ENCODE measurements around the gene MAP2K1. TPM values are rescaled to one million over a fixed set of nuclear protein-coding genes. Genes with fewer than 3 reads are reported as not detected.
A peak's percentile ranks its signal among the peaks of the same experiment; 100 is the strongest.
"Not testable (repeated sequence)": the region's sequence is repeated elsewhere in the genome, so short reads cannot be mapped to it uniquely, and the experiment has no call there.

Gene MAP2K1
- total RNA-seq (62.7 and 70.7 TPM in 2 replicates), polyA plus RNA-seq (96.5 and 97.0 TPM in 2 replicates)

- Histone ChIP-seq H3K4me3 (peak within 1 kb of the TSS; percentile 94), H3K36me3 (no peaks in the 10 kb centered on the region), H3K9me3 (ENCODE audit: low read depth) (no peaks in the 10 kb centered on the region), H3K4me1 (ENCODE audit: low read depth) (peaks cover 7% of the 10 kb centered on the region), H3K27ac (peak within 1 kb of the TSS; percentile 92), H3K27me3 (no peaks in the 10 kb centered on the region)
- peak; percentile 76 for TF ChIP-seq CTCF (IDR thresholded peaks at IDR 0.05; ENCODE audit: low read depth, low read length)
- peak; percentile 98 for DNase-seq (ENCODE audit: low read depth in 1 of 2, low spot score in 1 of 2)
Observed at GRCh38 chr15:66386204-66387123, at the start of gene MAP2K1. Gene MAP2K1, plus strand, starts transcription at chr15:66386912. Its CDS starts 436 bp downstream, at chr15:66387348.

DNA sequence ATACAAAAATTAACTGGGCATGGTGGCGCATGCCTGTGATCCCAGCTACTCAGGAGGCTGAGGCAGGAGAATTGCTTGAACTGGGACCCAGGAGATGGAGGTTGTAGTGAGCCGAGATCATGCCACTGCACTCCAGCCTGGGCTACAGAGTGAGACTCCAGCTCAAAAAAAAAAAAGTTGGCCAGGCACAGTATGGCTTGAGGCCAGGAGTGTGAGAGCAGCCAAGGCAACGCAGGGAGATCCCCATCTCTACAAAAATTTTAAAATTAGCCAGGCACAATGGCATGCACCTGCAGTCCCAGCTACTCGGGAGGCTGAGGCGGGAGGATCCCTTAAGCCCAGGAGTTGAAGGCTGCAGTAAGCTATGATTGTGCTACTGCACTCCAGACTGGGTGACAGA lies 38.2 kb upstream of the MAP2K1 start:
- not testable (repeated sequence) for H3K27me3 ChIP-seq; H3K36me3 ChIP-seq; H3K9me3 ChIP-seq (ENCODE audit: low read depth); H3K4me3 ChIP-seq; DNase-seq (ENCODE audit: low read depth in 1 of 2, low spot score in 1 of 2); H3K27ac ChIP-seq; H3K4me1 ChIP-seq (ENCODE audit: low read depth)

GRCh38 chr15:66356077-66356358 lies 30.7 kb upstream of the MAP2K1 start:
- no peaks in the 10 kb centered on the region for H3K9me3 ChIP-seq (ENCODE audit: low read depth)
- H3K4me1 ChIP-seq (ENCODE audit: low read depth) = no peaks in the 10 kb centered on the region
- no peaks in the 10 kb centered on the region for H3K27me3 ChIP-seq
- H3K4me3 ChIP-seq = peak overlapping the region; percentile 51
- TF ChIP-seq CTCF (IDR thresholded peaks at IDR 0.05; ENCODE audit: low read depth, low read length) = no peak
- peak overlapping the region; percentile 40 for H3K27ac ChIP-seq
- H3K36me3 ChIP-seq = peaks cover 4% of the 10 kb centered on the region
- no peak for DNase-seq (ENCODE audit: low read depth in 1 of 2, low spot score in 1 of 2)

GRCh38 chr15:66356359-66357236 lies 30.1 kb upstream of the MAP2K1 start, which contains the start of gene TIPIN:
Gene TIPIN, minus strand, starts transcription at chr15:66356685. Its CDS starts 3,738 bp downstream, at chr15:66352947.
- TF ChIP-seq CTCF (IDR thresholded peaks at IDR 0.05; ENCODE audit: low read depth, low read length) = no peak
- DNase-seq (ENCODE audit: low read depth in 1 of 2, low spot score in 1 of 2) = peak; percentile 96 to 98
- Histone ChIP-seq H3K27me3 (no peaks in the 10 kb centered on the region), H3K4me3 (peak within 1 kb of the TSS; percentile 51), H3K9me3 (ENCODE audit: low read depth) (no peaks in the 10 kb centered on the region), H3K36me3 (peaks cover 4% of the 10 kb centered on the region), H3K4me1 (ENCODE audit: low read depth) (no peaks in the 10 kb centered on the region), H3K27ac (peak within 1 kb of the TSS; percentile 40)

DNA sequence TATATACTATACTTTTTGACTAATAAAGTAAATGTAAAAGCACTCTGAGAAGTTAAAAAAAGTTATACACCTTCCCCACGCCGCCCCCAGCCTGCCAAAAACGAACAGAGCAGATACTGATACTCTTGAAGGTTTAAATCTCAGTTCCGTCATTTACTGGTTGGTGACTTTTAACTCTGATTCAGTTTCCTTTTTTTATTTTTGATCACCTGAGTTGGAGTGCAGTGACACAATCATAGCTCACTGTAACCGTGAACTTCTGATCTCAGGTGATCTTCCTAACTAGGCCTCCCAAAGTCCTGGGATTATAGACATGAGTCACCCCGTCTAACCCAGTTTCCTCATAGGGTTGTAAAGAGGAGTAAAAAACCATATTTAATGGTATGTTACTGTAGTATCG lies 27.0 kb upstream of the MAP2K1 start:
- DNase-seq (ENCODE audit: low read depth in 1 of 2, low spot score in 1 of 2) = no peak
- Histone ChIP-seq H3K4me3 (no peak overlapping the region), H3K27ac (no peak overlapping the region), H3K27me3 (no peaks in the 10 kb centered on the region), H3K4me1 (ENCODE audit: low read depth) (no peaks in the 10 kb centered on the region), H3K36me3 (no peaks in the 10 kb centered on the region), H3K9me3 (ENCODE audit: low read depth) (no peaks in the 10 kb centered on the region)
- TF ChIP-seq CTCF (IDR thresholded peaks at IDR 0.05; ENCODE audit: low read depth, low read length) = no peak

GRCh38 chr15:66361745-66362460 lies 24.8 kb upstream of the MAP2K1 start:
- not testable (repeated sequence) for H3K27ac ChIP-seq; H3K9me3 ChIP-seq (ENCODE audit: low read depth); H3K4me1 ChIP-seq (ENCODE audit: low read depth); H3K36me3 ChIP-seq; DNase-seq (ENCODE audit: low read depth in 1 of 2, low spot score in 1 of 2); H3K27me3 ChIP-seq; H3K4me3 ChIP-seq

All from cardiac muscle cell (in vitro differentiated cells and primary cell).